Osteoblast (primary cell): ENCODE data around the gene CARMIL1. TPM values are rescaled to one million over a fixed set of nuclear protein-coding genes. Genes with fewer than 3 reads are reported as not detected.

Source experiments
- DNase-seq: peaks from one replicate; pipeline ENCODE4 v3.0.0; 2011; ENCODE audit warnings: low spot score, mixed read lengths; ENCODE audit not compliant: insufficient read length; ENCODE audit errors: missing footprints
- H2AFZ ChIP-seq: 2 replicates; pipeline ENCODE4 v1.6.0; 2011; ENCODE audit warnings: mild to moderate bottlenecking, low read length
- H3K27ac ChIP-seq: 2 replicates; pipeline ENCODE4 v1.5.1; 2011; ENCODE audit warnings: mild to moderate bottlenecking, low read depth, low read length, moderate library complexity
- H3K27me3 ChIP-seq: 2 replicates; pipeline ENCODE4 v1.6.0; 2012; ENCODE audit warnings: mild to moderate bottlenecking, control low read depth, inconsistent platforms, low read length, moderate library complexity; ENCODE audit not compliant: insufficient read depth
- H3K36me3 ChIP-seq: 2 replicates; pipeline ENCODE4 v1.5.1; 2011; ENCODE audit warnings: mild to moderate bottlenecking, low read length, control low read depth, moderate library complexity; ENCODE audit not compliant: insufficient read depth
- H3K4me1 ChIP-seq: 2 replicates; pipeline ENCODE4 v1.5.1; 2011; ENCODE audit warnings: mild to moderate bottlenecking, low read length, control low read depth, moderate library complexity; ENCODE audit not compliant: insufficient read depth
- H3K4me2 ChIP-seq: 2 replicates; pipeline ENCODE4 v1.6.0; 2011; ENCODE audit warnings: mild to moderate bottlenecking, low read length; ENCODE audit not compliant: insufficient read depth
- H3K4me3 ChIP-seq: fragments of 200-600 bp; sonication (generic); 3 replicates; pipeline ENCODE4 v1.5.1; 2012; ENCODE audit warnings: mild to moderate bottlenecking, low read length, inconsistent platforms; ENCODE audit not compliant: insufficient read depth
- H3K79me2 ChIP-seq: 2 replicates; pipeline ENCODE4 v1.6.0; 2012; ENCODE audit warnings: mild to moderate bottlenecking, low read length, control low read depth, inconsistent platforms; ENCODE audit not compliant: insufficient read depth
- H3K9me3 ChIP-seq: 2 replicates; pipeline ENCODE4 v1.5.1; 2011; ENCODE audit warnings: low read depth, low read length, control low read depth
- H4K20me1 ChIP-seq: 2 replicates; pipeline ENCODE4 v1.6.0; 2012; ENCODE audit warnings: mild to moderate bottlenecking, low read length, control low read depth; ENCODE audit not compliant: insufficient read depth
- total RNA-seq: library from RNA; depleted of rRNA; stranded (reverse); fragments of >200 nt; gene quantifications from 2 replicates; pipeline ENCODE4 v1.2.3, GENCODE V29; 2012
- TF ChIP-seq, protein P1 (sequence below): IDR thresholded peaks from 2 replicates; pipeline ENCODE4 v1.5.1; 2011; ENCODE audit warnings: mild to moderate bottlenecking, low read depth, low read length, moderate library complexity; ENCODE audit errors: extremely low read depth

Gene CARMIL1
- total RNA-seq, 1 donor: 25.7 TPM

DNA sequence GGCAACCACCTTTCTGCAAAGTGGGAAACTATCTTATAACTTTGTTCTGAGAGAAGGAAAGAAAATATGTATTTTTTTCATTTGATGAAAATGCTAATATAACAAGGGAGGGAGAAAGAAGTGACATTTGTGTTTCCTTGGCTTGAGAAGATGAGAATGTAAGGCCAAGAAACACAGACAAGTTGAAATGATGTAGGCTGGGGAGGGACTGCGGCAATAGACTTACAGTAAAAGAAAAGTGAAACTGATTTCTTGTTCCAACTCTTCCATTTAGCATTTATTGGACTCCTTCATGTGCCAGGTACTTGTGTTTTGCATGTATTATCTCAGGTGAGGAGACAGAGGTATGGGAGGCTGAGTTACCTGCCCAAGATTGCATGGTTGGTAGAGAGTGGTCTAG lies 130.9 kb downstream of the CARMIL1 start:
- H3K27ac ChIP-seq: no peak overlapping the region
- peak overlapping the region; percentile 41 for H3K4me3 ChIP-seq
- TF ChIP-seq, protein P1, sequence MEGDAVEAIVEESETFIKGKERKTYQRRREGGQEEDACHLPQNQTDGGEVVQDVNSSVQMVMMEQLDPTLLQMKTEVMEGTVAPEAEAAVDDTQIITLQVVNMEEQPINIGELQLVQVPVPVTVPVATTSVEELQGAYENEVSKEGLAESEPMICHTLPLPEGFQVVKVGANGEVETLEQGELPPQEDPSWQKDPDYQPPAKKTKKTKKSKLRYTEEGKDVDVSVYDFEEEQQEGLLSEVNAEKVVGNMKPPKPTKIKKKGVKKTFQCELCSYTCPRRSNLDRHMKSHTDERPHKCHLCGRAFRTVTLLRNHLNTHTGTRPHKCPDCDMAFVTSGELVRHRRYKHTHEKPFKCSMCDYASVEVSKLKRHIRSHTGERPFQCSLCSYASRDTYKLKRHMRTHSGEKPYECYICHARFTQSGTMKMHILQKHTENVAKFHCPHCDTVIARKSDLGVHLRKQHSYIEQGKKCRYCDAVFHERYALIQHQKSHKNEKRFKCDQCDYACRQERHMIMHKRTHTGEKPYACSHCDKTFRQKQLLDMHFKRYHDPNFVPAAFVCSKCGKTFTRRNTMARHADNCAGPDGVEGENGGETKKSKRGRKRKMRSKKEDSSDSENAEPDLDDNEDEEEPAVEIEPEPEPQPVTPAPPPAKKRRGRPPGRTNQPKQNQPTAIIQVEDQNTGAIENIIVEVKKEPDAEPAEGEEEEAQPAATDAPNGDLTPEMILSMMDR: no peak
- no peaks in the 10 kb centered on the region for H3K36me3 ChIP-seq
- no peaks in the 10 kb centered on the region for H3K9me3 ChIP-seq
- peaks cover 20% of the 10 kb centered on the region for H3K4me1 ChIP-seq
- peak; percentile 63 for DNase-seq
- peak overlapping the region; percentile 60 for H2AFZ ChIP-seq
- H3K4me2 ChIP-seq: peak overlapping the region; percentile 54
- H3K27me3 ChIP-seq: no peaks in the 10 kb centered on the region
- no peaks in the 10 kb centered on the region for H4K20me1 ChIP-seq
- H3K79me2 ChIP-seq: no peaks in the 10 kb centered on the region

DNA sequence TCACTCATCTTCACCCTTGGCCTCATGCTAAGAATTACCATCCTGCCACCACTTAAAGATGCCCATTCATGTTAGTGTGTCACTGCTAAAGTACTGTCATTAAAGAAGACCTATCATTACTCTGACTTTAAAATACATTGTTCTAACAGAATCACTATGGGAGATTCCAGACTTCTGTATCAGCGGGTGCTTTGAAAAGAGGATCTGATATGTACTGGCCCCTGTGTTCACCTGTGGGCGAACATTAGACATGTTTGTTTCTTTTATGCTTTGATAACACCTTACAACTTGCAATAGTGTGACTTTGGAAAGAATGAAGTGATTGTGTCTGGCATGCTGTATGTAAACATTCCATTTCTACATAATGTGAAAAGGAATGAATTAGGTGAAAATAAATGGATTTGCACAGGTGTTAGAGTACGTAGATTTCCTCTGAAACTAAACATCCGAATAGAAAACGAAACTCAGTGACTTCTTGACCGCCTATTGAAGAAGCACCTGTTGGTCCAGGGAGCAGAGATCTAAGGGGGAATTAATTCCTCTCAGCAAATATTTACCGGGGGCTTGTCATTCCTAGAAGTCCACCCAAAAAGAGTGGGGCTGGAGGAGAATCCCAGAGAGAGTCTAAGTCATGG lies 132.3 kb downstream of the CARMIL1 start:
- no peaks in the 10 kb centered on the region for H3K27me3 ChIP-seq

DNA sequence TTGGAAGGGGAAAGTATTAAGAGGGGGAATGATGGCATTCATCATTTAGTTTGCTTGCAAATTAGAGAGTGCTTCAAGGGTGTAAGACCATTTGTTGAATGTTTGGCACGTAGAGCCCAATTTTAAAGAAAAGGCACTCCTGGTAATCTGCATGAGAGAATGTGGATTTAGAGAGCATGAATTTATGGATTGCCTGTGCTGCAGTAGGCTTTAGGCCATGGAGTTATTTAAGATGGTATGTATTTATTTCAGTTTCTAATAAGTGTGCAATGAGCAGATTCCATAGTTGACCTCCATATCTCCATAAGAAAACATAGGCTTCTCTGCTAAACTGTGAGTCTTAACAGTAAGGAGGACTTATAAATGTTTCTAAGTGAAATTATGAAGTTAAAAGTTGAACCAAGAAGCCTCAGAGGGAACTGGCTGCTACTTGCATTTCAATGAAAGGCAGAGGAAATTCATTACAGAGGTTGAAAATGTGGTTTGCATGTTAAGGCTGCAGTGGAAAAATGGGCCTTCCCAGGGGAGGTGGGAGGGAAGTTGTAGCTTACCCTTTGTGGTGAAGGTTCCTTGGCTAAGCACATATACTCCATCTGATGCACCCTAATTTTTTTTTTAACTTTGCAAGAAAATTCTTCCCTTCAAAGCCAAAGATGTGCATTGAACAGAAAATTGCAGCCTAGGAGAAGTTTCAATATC lies 134.2 kb downstream of the CARMIL1 start:
- Histone ChIP-seq H3K27ac (peak overlapping the region; percentile 29), H3K4me1 (peaks cover 33% of the 10 kb centered on the region), H3K36me3 (no peaks in the 10 kb centered on the region), H3K4me2 (no peak overlapping the region), H2AFZ (no peak overlapping the region), H3K27me3 (no peaks in the 10 kb centered on the region), H4K20me1 (no peaks in the 10 kb centered on the region), H3K4me3 (no peak overlapping the region), H3K9me3 (no peaks in the 10 kb centered on the region), H3K79me2 (no peaks in the 10 kb centered on the region)
- DNase-seq: peak; percentile 26
- TF ChIP-seq, protein P1: no peak

More for the DNA sequence above, 132.3 kb downstream of the CARMIL1 start:
- Histone ChIP-seq H3K4me1 (peaks cover 20% of the 10 kb centered on the region), H3K9me3 (no peaks in the 10 kb centered on the region), H3K27ac (no peak overlapping the region), H3K4me2 (no peak overlapping the region), H4K20me1 (no peaks in the 10 kb centered on the region), H3K79me2 (no peaks in the 10 kb centered on the region), H2AFZ (no peak overlapping the region), H3K4me3 (no peak overlapping the region), H3K36me3 (no peaks in the 10 kb centered on the region)
- no peak for DNase-seq
- TF ChIP-seq, protein P1: no peak

DNA sequence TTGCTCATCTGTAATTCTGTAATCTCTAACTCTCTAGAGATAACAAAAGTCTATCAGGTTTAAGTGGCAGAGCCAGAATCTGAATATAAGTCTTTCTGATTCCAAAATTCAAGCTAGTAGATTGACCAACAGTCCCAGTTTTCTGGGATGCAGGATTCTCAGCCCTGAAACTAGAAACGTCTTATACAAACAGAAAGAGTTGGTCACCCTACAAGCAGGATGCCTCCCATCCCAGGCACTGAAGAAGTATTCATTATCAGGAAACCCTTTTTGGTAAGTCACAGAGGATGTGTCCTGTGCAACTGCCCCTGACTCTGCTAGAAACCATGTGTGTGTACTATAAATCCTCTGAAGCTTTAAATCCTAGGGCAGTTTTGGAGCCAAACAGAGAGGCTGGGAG lies 135.0 kb downstream of the CARMIL1 start:
- Histone ChIP-seq H3K27me3 (no peaks in the 10 kb centered on the region), H3K4me3 (no peak overlapping the region), H3K4me2 (no peak overlapping the region), H3K9me3 (no peaks in the 10 kb centered on the region), H3K4me1 (peaks cover 39% of the 10 kb centered on the region), H3K36me3 (no peaks in the 10 kb centered on the region), H3K27ac (no peak overlapping the region), H3K79me2 (no peaks in the 10 kb centered on the region), H4K20me1 (no peaks in the 10 kb centered on the region), H2AFZ (no peak overlapping the region)
- TF ChIP-seq, protein P1: no peak
- peak; percentile 64 for DNase-seq
